Measurements from ENCODE around the gene VWC2L. TPM values are rescaled to one million over a fixed set of nuclear protein-coding genes. Genes with fewer than 3 reads are reported as not detected.

VWC2L gene
- total RNA-seq, 1 donor from 2014 or later = not detected

- no peak for DNase-seq (ENCODE audit: low spot score)
These were observed 54.7 kb downstream of the VWC2L start for GRCh38 chr2:214465363-214466146.

GRCh38 chr2:214469728-214470127, 58.9 kb downstream of the VWC2L start:
- no peak for DNase-seq (ENCODE audit: low spot score)

GRCh38 chr2:214471382-214471781, 60.5 kb downstream of the VWC2L start:
- no peak for DNase-seq (ENCODE audit: low spot score)

GRCh38 chr2:214471990-214472389, 61.1 kb downstream of the VWC2L start:
- no peak for DNase-seq (ENCODE audit: low spot score)

- DNase-seq (ENCODE audit: low spot score) = no peak
These were observed 66.5 kb downstream of the VWC2L start for GRCh38 chr2:214477305-214477704.

GRCh38 chr2:214481204-214481603, 70.3 kb downstream of the VWC2L start:
- DNase-seq (ENCODE audit: low spot score) = no peak

GRCh38 chr2:214482728-214483127, 71.9 kb downstream of the VWC2L start:
- no peak for DNase-seq (ENCODE audit: low spot score)

GRCh38 chr2:214484239-214484638, 73.4 kb downstream of the VWC2L start:
- no peak for DNase-seq (ENCODE audit: low spot score)

GRCh38 chr2:214484701-214485100, 73.8 kb downstream of the VWC2L start:
- DNase-seq (ENCODE audit: low spot score) = no peak

- no peak for DNase-seq (ENCODE audit: low spot score)
These were observed 78.3 kb downstream of the VWC2L start for GRCh38 chr2:214489181-214489580.

GRCh38 chr2:214489702-214490101, 78.8 kb downstream of the VWC2L start:
- DNase-seq (ENCODE audit: low spot score) = no peak

- no peak for DNase-seq (ENCODE audit: low spot score)
These were observed 81.3 kb downstream of the VWC2L start for GRCh38 chr2:214492152-214492551.

GRCh38 chr2:214492608-214493007, 81.8 kb downstream of the VWC2L start:
- no peak for DNase-seq (ENCODE audit: low spot score)

GRCh38 chr2:214497489-214497888, 86.6 kb downstream of the VWC2L start:
- no peak for DNase-seq (ENCODE audit: low spot score)

- DNase-seq (ENCODE audit: low spot score) = no peak
These were observed 92.7 kb downstream of the VWC2L start for GRCh38 chr2:214503568-214503967.

- DNase-seq (ENCODE audit: low spot score) = no peak
These were observed 93.9 kb downstream of the VWC2L start for GRCh38 chr2:214504599-214505376.

- no peak for DNase-seq (ENCODE audit: low spot score)
These were observed 96.2 kb downstream of the VWC2L start for GRCh38 chr2:214507032-214507431.

GRCh38 chr2:214514704-214515103, 103.8 kb downstream of the VWC2L start:
- DNase-seq (ENCODE audit: low spot score) = no peak

GRCh38 chr2:214515111-214515510, 104.3 kb downstream of the VWC2L start:
- no peak for DNase-seq (ENCODE audit: low spot score)

- no peak for DNase-seq (ENCODE audit: low spot score)
These were observed 108.5 kb downstream of the VWC2L start for GRCh38 chr2:214519258-214519818.

- DNase-seq (ENCODE audit: low spot score) = no peak
These were observed 118.2 kb downstream of the VWC2L start for GRCh38 chr2:214529021-214529420.

- DNase-seq (ENCODE audit: low spot score) = no peak
These were observed 118.7 kb downstream of the VWC2L start for GRCh38 chr2:214529514-214529913.

All from mesenteric fat pad (tissue), 1 donor.